ENCODE data around the gene C2orf15.
"Not testable (repeated sequence)": the region's sequence is repeated elsewhere in the genome, so short reads cannot be mapped to it uniquely, and the experiment has no call there.

The C2orf15 gene

GRCh38 chr2:99141110-99142108 is at the start of gene C2orf15:
Gene C2orf15, plus strand, starts transcription at chr2:99141707. Its CDS starts 8,852 bp downstream, at chr2:99150559.
- peak; percentile 79 for DNase-seq (ENCODE audit: low read depth)

DNA sequence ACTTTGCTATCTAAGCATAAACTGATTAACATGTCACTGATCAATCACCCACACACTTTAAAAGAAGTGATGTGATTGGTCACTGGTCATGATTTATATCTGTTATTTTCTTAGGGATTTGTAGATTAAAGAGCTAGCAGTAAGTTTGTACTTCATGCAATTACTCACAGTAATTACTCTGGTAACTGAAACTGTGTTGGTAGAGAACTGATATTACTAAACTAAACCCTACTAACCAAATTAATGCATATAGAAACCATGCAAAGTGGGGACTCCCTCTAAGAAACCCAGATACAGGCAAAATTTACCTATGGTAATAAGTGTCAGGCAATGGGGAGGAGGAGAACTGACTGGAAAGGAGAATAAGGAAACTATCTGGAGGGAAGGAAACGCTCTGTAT is 44.8 kb upstream of the C2orf15 start:
- no peak for DNase-seq (ENCODE audit: low read depth)

- peak; percentile 13 for DNase-seq (ENCODE audit: low read depth)
Measured at GRCh38 chr2:99101697-99102096, 39.8 kb upstream of the C2orf15 start.

DNA sequence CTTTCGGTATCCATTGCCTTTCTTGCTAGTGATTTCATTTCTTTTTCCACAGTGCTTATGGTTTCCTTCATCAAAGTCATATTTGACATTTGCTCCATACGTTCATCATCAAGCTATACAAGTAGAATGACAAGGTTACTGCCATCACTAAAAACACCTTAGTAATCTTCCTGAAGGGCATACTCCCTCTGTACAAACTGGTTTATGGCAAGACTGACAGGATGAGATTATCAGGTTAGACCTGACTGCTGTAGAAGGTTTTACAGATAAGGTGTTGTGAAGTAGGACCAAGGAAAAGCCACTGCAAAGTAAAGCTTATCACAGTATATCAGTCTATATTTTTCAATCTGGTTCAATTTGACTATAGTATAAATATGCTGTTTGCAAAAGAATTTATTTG is 37.5 kb upstream of the C2orf15 start:
- DNase-seq (ENCODE audit: low read depth): no peak

DNA sequence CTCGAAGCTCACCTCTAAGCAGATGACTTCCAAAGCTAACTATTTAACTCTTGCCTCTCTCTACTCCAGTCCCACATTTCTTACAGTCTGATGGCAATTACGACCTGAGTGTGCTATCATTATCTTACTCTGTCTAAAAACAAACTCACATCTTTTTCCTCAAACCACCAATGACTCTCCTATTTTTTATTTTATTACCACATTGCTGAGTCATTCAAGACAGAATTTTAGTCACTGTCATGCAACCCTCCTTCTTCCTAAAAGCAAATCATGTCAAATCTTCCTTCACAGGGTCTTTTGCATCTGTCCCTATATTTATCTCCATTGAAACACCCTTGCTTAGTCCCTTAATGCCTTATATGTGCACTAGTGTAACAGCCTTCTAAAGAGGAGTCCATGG is 34.6 kb upstream of the C2orf15 start:
- DNase-seq (ENCODE audit: low read depth): peak; percentile 2

GRCh38 chr2:99111236-99111635 is 30.3 kb upstream of the C2orf15 start:
- no peak for DNase-seq (ENCODE audit: low read depth)

DNA sequence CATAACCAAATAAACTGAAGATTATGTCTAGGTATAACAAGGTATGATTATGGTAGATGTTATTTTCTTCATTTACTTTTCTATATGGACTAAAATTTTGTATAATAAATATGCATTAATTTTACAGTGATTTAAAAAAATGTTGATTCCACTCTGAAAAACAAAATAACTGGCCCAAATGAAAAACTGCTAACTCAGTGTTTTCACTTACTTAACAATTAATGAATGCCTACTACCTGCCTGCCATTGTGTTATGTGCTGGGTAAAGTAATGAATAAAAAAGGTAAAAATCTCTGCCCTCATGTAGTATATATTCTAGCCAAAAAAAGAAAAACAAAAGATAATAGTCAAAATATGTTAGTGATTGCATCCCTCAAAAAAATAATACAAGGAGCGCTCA is 29.6 kb upstream of the C2orf15 start:
- no peak for DNase-seq (ENCODE audit: low read depth)

- no peak for DNase-seq (ENCODE audit: low read depth)
Measured at GRCh38 chr2:99112617-99113016, 28.9 kb upstream of the C2orf15 start.

DNA sequence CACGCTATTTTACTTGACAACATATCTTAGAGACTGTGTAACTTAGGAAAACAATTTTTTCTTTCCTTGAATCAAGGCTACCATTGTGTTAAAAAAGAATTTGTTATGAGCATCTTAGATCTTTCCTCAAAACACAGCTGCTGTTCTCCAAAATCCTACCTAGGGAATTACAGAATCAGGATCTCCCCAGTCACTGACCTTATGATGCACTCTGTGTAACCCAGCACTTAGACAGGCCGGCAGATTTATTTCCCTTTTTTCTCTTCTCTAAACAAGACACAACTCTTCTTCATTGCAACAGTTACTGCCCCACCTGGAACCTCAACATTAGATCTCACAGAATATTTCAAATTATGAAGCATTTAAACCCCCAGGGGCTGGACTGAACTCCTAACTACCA is 13.5 kb upstream of the C2orf15 start:
- DNase-seq (ENCODE audit: low read depth): no peak

DNA sequence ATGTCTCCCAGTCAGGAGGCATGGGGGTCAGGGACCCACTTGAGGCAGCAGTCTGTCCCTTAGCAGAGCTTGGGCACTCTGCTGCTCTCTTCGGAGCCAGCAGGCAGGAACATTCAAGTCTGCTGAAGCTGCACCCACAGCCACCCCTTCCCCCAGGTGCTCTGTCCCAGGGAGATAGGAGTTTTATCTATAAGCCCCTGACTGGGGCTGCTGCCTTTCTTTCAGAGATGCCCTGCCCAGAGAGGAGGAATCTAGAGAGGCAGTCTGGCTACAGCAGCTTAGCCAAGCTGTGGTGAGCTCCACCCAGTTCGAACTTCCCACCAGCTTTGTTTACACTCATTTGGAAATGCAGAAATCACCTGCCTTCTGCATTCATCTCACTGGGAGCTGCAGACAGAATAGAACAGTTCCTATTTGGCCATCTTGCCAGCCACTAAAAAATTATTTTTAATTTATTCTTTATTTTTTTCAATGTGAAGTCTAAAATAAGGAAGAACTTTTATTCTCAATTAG is 6.4 kb upstream of the C2orf15 start:
- DNase-seq (ENCODE audit: low read depth): not testable (repeated sequence)

DNA sequence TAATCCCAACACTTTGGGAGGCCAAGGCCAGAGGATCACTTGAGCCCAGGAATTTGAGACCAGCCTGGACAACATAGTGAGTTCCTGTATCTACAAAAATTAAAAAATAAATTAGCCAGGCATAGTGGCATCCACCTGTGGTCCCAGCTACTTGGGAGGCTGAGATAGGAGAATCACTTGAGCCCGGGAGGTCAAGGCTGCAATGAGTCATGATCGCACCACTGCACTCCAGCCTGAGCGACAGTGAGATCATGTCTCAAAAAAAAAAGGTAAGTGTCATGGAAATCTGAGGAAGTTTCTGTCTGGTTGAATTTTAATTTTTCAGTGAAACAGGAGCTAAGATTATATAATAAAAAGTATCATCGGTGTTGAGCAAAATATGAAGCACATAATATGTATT is 2.5 kb upstream of the C2orf15 start:
- DNase-seq (ENCODE audit: low read depth): no peak

DNA sequence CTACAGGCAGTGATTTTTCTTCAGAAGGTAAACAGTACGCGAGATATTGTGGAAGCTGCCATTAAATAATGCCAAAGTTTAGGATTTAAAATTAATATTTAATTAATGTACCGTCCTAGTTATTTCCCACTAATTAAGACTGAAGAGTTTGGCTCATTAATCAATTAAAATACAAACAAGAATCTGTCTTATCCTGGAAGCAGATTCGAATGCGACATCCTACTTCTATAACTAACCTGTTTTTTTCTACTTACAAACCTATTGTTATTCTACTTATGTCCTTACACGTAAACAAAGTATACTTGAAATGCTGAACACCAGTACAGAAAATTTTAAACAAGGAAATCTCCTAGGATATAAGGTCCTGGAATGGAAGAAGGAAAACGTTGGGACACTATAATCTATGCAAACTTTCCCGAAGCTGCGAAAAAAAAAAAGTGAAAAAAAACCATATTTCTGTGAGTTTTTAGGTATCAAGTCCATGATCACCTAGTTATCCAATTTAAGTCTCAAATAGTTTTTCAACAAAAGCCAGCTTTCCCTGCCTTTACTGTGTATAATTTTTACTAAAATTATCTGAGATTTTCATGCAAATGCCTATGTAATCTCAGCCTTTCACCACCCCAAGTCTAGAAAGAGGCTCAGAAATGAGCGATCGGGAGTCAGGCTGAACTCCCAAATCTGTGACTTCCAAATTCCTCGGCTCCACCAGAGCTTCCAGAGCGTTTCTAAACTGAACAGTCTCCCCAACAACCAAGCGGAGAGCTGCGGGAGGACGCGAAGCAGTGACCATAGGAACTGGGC is 1.2 kb upstream of the C2orf15 start:
- peak; percentile 10 for DNase-seq (ENCODE audit: low read depth)

- DNase-seq (ENCODE audit: low read depth): no peak
Measured at GRCh38 chr2:99140860-99141109, 722 bp upstream of the C2orf15 start.

GRCh38 chr2:99150706-99151105 is 9.2 kb downstream of the C2orf15 start:
- peak; percentile 86 for DNase-seq (ENCODE audit: low read depth)

GRCh38 chr2:99152199-99152895 is 10.8 kb downstream of the C2orf15 start:
- no peak for DNase-seq (ENCODE audit: low read depth)

DNA sequence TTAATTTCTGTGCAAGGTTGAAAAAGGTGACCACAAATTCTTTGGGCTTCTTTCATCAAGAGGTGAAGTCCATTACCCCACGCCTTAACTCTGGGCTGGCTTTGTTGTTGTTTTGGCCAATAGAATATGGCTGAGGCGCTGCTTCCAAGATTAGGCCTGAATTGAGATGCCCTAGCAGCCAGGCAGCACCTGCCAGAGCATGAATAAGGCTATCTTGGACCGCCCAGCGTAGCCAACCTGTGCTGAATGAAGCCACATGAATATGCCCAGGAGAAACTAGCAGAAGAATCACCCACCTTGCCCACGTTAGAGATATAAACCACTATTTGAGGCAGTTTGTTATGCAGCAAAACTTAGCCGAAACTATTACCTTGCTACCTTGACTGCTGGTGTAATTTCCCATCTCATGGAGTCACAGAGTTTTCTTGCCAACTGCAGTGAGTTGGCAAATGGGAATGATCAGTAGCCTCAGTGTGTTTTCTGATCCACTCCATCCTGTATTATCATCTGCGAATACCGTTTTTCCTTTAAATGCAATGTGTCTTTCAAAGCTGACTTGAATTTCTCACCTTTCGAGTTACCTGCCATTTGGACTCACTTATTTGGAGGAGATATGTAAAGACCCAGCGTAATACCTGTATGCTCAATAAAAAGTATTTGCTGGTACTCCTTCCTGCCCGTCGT is 12.6 kb downstream of the C2orf15 start:
- DNase-seq (ENCODE audit: low read depth): no peak

DNA sequence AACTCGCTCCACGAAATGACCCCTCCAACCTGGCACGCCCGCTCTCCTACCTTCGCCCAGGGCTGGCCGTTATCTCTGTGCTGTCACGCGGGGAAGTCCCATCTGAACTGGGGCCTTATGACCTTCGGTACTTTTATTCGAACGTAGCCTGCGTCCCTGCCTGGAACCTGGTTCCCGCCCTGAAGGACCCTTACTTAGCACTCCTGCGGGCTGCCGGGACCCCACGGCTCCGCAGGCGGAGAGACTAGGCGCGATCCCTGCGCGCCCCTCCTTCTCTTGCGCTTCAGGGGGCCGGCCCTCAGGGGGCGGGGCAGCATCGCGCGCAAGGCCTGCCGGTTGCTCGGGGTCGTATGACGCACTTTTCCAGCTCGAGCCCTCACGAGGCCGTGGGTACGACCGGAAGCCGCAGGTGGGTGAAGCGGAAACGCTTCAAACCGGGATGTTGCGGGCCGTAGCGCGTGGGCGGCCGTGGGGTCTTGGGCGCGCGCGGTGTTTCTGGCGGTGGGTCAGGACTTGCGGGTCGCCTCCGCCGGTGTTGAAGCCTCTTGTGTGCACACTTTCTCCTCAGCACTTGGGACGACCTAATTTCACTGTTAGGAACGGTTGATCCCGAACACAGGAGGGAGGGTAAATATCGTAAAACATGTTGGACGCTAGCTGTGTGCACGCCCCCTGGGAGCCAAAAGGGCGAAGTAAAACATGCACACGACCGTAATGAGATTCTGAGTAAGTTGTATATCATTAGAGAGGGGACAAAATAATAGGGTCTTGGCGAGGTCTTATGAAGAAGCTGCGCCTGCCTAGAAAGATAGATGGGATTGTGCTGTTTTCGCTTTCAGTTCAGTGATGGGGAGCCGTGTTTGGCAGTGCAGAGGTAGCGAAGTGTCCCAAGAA is 13.4 kb downstream of the C2orf15 start, which contains the start of the genes LIPT1 and TSGA10:
TSS of gene LIPT1 (plus strand) at position 325 of the 894 bp plus-strand sequence. CDS start 6,991 bp downstream, outside the sequence.
TSS of gene TSGA10 (minus strand) at position 300 of the 894 bp plus-strand sequence. CDS start 45,503 bp downstream, outside the sequence.
- peak; percentile 89 for DNase-seq (ENCODE audit: low read depth)

DNA sequence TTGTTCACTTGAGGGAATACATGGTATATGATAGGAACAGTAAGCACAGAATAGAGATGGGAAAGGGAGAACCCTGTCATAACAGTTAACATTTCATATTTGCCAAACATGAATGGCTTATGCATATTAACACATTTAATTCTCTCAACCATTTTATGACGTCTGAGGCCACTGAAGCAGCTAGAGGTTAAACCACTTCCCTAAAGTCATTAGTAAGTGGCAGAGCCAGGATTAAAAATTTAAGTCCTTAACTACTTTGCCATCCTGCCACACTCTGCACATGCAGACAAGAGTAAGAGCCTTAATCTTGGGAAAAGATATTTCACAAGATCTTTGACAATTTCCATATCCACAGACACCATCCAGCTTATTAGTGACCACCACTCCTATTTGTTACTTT is 15.4 kb downstream of the C2orf15 start:
- no peak for DNase-seq (ENCODE audit: low read depth)

GRCh38 chr2:99158599-99158998 is 17.1 kb downstream of the C2orf15 start:
- DNase-seq (ENCODE audit: low read depth): no peak

DNA sequence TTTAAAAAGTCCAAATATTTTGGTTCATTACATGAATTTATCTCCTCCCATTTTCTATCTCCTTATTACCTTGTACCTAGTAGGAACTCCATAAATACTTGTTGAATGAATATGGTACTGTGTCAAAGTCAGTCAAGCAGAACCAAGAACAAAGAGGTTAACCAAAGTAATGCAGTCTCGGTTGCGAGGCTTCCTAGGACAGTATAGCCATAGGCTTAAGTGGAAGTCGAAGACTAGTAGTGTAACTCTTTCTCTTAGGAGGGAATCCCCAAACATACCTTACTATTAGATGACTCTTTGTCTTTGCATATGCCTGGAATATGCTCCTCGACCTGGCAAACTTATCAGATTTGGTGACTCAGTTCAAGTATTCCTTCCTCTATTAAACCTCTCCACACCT is 18.1 kb downstream of the C2orf15 start:
- no peak for DNase-seq (ENCODE audit: low read depth)
